HG03060 (cell line): ENCODE measurements around the gene MRPS21.

Experiments
- ATAC-seq: cut with Tn5 transposase; IDR thresholded peaks from one replicate; pipeline ENCODE4 v1.9.1; 2021; ENCODE audit warnings: low read depth, moderate number of reproducible peaks; ENCODE audit not compliant: unreplicated experiment

The MRPS21 gene

DNA sequence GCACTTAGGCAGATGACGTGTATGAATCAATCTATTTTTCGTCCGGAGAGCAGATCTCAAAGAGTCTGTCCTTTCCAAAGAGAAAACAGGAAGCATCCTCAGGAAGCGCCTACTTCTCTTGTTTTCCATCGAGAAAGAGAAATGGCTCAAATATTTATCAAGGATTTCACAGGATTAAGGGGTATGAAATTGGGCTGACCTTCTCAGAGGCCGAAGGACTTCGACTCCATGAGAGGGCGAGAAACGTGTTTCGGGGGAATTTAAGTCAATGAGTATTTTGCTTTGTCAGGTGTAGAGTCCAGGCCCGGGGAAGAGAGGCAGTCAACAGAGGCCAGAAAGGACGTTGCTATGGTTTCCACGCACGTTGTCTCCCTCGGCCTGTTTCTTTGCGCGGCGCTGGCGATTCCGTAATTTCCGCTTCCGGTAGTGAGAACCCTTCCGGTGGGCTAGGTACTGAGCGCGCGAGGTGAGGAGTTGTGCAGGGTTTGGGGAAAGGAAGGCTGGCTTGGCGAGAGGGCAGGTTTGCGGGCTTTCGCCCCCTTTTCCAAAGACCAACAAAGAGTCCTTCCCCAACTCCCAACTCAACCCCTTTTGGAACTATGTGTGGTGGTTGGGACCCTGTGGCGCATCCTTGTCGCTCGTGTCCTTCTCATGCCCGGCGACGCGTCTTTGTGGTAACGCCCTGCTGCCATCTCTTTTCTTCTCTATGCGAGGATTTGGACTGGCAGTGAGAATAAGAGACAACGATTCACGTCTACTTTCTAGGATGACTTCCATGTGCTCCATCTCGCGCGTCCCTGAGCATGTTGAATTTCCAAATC, at the start of gene MRPS21:
MRPS21 (plus strand) TSS at position 429 of the 821 bp plus-strand sequence. CDS start 506 bp downstream, outside the sequence.
- ATAC-seq: peak; percentile 86

DNA sequence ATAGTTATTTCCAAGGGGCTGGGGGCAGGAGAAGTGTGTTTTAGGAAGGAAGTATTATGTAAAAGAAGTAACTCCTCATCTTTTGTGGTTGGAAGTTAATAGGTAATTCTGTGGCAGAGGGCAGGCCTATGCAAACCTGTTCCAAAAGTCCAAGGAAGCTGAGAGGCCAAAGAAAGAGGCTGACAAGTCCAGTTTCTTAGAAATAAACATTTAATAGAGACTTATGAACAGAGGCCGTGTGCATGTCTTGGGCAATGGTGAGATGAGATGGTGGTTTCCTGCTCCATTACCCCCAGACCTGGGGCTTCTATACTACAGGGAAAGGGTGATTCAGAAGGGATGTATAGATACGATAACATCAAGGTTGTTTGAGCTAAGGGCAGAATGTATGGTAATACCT, 43.7 kb upstream of the MRPS21 start:
- ATAC-seq: no peak

DNA sequence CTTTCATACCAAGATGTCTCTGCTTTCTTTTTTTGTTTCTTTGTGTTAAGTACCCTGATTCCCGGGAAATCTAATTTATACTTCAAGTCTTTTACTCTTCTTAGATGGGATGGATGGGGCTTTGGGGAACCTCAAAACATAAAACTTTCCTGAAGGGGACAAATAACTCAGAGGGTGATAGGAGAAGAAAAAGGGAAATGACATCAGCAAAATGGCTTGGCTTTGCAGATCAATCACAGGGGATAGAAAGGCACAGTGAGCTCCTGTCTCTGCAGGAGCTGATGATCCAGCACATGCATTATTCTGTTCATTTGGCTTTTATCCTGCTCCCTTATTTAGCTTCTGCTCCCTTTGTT, 37.5 kb upstream of the MRPS21 start:
- no peak for ATAC-seq

- no peak for ATAC-seq
Observed at GRCh38 chr1:150256554-150257341, 36.9 kb upstream of the MRPS21 start.

GRCh38 chr1:150257624-150258585, 35.8 kb upstream of the MRPS21 start, which contains the start of gene CA14:
Gene CA14 (plus strand): TSS chr1:150257774. CDS start chr1:150258129, 355 bp downstream.
- no peak for ATAC-seq

DNA sequence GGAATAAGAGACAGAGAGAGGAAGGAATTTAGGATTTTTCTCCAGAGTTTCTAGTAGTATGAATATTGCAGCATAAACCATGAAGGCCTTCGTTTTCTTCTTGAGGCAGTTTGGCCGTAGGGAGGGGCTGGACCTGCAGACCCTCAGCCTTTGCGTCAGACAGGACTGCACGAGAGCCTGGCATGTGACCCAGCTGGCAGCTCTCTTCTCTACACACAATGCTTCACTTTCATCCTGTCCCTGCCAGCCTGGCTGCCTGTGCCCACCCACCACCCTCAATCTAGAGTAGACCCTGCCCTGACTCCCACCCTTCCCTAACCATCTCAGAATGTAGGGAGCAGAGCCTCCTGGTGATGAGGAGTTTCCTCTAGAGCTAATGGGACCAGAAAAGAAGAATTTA, 34.4 kb upstream of the MRPS21 start:
- no peak for ATAC-seq

DNA sequence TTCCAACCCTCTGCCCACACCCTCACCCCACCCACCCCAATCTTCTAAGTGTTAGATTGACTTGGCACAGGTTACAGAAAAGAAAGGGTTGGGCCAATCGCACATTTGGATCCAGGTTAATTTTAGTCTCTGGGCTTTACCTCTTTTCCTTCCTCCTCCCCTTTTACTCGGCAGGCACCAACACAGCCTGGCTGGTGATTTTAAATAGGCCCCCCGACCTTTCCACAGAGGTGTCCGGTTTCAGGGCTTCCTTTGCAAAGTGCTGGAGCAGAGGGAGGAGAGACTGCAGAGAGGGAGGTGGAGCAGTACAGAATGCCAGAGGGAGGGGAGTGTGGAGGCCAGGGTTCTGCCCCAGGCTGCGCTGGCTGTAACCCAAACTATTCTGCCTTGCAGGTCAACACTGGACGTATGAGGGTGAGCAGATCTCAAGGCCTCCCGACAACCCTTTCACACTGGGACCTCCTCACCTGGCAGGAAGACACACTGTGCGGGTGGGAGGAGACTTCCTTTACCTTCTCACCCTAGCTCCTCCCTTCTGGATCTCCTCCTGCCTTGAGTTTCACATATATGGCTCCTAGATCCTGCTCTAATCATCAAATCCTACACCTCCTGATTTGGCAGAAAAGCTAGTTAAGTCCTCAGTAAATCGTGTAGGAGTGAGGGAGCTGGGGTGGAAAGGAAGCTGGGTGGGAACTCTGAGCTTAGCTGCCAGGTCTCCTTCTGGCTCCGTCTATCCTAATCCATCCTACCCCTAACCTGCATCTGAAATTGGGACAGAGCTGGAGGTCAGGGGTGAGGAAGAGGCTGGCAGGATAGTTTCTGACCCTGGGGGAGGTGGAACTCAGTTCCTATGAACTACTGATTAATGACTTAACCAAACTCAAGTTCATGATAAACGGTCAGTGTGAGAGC, 33.6 kb upstream of the MRPS21 start:
- ATAC-seq: no peak

DNA sequence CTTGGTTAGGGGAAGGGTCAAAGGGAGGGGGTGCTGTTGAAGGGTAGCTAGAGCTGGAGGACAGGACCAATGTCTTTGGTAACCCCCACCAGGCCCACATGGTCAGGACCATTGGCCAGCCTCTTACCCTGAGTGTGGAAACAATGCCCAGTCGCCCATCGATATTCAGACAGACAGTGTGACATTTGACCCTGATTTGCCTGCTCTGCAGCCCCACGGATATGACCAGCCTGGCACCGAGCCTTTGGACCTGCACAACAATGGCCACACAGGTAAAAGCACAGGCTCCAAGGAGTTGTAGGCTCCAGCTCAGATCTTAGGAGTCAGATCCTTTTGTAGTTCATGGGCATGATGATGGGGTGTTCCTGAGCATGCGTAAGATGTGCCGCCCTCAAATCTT, 32.3 kb upstream of the MRPS21 start:
- no peak for ATAC-seq

DNA sequence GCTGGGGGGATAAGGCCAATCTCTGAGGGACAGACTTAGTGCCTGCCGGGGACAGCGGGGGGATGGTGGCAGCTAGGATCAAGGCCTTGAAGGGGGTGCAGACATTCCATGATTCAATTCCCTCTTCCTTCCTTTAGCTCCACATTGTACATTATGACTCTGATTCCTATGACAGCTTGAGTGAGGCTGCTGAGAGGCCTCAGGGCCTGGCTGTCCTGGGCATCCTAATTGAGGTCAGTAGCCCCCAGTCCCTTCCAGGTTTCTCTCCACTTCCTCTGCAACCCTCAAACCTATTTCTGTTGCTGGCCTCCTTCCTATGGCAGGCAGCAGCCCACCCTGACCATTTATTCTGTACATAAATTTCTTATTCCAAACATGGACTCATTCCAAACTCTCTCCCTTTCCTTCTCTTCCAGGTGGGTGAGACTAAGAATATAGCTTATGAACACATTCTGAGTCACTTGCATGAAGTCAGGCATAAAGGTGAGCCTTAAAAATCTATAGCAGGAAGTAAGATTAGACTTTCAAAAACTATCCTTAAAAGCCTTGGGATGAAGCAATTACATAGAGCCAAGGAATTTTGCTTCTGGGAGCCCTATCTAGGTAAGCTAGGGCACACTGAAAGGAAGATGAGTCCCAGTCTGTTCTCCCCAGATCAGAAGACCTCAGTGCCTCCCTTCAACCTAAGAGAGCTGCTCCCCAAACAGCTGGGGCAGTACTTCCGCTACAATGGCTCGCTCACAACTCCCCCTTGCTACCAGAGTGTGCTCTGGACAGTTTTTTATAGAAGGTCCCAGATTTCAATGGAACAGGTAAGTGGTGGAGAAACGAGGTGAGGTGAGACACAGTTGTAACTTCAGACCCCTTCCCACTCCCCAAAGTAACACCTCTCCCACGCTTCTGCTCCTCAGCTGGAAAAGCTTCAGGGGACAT, 31.0 kb upstream of the MRPS21 start:
- ATAC-seq: no peak

DNA sequence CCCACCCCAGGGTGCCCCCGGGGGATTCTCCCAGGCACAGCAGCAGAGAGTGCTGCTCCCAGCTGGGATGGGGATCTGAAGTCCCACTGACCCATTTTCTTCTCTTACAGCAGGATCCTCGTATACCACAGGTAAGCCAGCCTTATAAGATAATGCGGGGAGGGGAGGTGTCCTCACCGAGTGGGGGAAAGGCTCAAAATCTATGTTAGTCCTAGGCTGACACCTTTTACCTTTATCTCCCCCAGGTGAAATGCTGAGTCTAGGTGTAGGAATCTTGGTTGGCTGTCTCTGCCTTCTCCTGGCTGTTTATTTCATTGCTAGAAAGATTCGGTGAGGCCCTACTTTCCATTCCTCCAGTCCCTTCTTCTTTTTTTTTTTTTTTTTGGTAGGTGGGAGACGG, 30.1 kb upstream of the MRPS21 start:
- no peak for ATAC-seq

- no peak for ATAC-seq
Observed at GRCh38 chr1:150267896-150268295, 25.8 kb upstream of the MRPS21 start.

DNA sequence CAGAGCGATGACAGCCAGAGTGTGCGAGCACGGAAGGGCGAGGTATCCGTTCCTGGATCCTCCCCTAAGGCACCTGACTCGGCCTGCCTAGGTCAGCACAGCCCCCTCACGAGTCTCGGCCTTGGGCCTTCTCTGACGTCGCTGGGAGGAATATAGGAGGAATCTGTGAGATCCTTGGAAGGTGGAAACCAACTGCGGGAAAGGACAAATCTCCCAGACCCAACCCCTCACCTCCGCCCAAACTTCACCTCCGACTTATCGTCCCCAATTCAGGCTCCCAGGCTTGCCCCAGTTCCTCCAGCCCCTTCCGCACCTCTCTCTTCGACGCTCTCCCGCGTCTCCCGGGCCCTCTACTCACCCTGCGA, 25.3 kb upstream of the MRPS21 start:
- ATAC-seq: no peak

DNA sequence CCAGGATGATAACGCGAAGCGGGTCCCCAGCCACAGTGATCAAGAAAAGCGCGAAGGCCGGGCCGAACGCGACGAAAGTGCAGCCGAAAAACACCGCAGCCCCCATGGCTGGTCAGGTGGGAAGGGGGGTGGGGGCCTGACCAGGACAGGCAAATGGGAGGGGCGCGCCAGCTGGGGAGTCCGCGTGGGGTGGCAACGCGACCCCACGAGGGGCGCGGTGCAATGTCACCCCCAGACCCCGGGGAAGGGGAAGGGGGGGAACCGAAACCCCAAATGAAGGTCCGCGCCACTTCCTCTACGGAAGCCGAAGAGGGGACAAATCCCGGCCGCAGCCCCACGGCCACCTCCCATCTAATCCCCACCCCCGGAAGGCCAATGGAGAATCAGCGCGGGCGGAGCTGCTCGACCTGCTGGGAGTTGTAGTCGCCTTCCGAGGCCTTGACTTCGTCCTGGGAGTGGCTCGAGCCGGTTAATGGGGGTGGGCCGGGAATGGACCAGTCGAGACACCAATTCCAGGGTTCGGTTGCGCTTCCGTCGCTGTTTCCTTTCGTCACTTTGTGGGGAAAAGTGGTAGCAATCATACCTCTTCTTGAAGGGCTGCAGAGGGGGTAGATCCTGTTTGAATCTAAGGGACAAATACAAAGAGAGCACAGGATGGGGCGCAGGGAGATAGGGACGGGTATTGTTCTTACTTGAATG, 24.8 kb upstream of the MRPS21 start, which contains the start of gene APH1A:
APH1A (minus strand) TSS at position 312 of the 699 bp plus-strand sequence; CDS start at position 106, 206 bp downstream.
- peak; percentile 76 for ATAC-seq

- no peak for ATAC-seq
Observed at GRCh38 chr1:150269451-150269850, 24.2 kb upstream of the MRPS21 start.

- ATAC-seq: no peak
Observed at GRCh38 chr1:150271291-150271959, 22.2 kb upstream of the MRPS21 start.

DNA sequence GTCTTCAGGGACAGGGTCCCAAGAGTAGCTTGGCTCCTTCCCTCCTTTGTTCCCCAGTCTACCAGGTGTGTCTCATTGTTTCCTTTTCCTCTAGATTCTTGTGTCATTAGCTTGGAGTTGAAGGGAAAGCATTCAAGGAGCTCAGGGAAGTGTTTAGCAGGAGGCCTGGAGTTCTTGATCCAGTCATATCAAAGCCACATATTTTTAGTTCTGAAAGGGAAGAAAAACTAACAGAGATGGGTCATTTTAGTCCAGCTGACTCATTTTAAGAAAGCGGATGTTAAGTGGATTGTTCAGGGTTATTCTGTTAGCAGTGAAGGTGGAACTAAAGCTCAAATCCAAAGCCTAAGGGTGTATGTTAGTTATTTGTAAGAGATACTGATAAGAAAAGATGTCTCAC, 20.4 kb upstream of the MRPS21 start:
- ATAC-seq: no peak

- no peak for ATAC-seq
Observed at GRCh38 chr1:150280138-150280707, 13.4 kb upstream of the MRPS21 start.
